HEK293T (cell line): ENCODE data around the gene HES7.

Source experiments
- ARNT ChIP-seq: fragments of 450-650 bp; IDR thresholded peaks from 2 replicates; pipeline ENCODE4 v1.6.1; 2017; ENCODE audit warnings: mild to moderate bottlenecking
- BHLHE40 ChIP-seq: fragments of 450-650 bp; IDR thresholded peaks from 2 replicates; pipeline ENCODE4 v1.6.1; 2016; ENCODE audit warnings: mild to moderate bottlenecking, moderate library complexity, borderline replicate concordance
- ELF4 ChIP-seq: fragments of 450-650 bp; IDR thresholded peaks from 2 replicates; pipeline ENCODE4 v1.6.1; 2017; ENCODE audit warnings: antibody characterized with exemption
- HDGF ChIP-seq: fragments of 450-650 bp; IDR thresholded peaks from 2 replicates; pipeline ENCODE4 v1.6.1; 2017; ENCODE audit warnings: antibody characterized with exemption, borderline replicate concordance
- NFRKB ChIP-seq: fragments of 450-650 bp; IDR thresholded peaks from 2 replicates; pipeline ENCODE4 v1.6.1; 2016; ENCODE audit warnings: mild to moderate bottlenecking, moderate library complexity
- SUZ12 ChIP-seq: fragments of 450-650 bp; IDR thresholded peaks from 2 replicates; pipeline ENCODE4 v1.6.1; 2016; ENCODE audit warnings: mild to moderate bottlenecking
- TARDBP ChIP-seq: fragments of 450-650 bp; IDR thresholded peaks from 2 replicates; pipeline ENCODE4 v1.6.1; 2016

DNA sequence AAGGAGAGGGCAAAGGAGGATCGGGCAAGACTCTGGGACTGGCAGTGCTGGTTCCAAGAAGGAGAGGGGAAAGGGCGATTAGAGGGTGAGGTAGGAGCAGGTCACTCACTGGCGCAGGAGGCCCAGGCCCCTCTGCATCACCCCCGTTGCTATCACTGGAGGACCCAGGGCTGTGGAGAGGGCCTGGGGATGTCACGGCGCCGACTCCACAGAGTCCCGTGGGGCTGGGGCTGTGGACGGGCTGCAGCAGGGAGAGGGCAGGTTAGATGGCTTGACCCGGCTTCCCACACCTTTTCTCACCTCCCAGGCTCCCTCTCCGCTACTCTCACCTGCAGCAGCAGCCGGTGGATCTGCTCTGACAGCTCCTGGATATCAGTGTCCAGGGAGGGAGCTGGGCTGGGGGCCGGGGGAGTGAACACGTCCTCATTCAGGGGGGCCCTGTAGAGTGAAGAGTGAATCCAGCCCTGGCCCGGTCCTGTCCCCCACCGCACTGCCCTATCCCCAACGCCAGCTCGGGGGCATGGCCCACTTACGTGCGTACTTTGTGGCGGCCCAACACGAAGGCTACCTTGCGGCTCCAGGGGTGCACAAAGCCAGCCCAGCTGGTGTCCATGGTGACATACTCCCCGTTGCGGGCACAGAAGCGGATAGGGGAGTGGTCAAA lies 23.4 kb upstream of the HES7 start:
- TF ChIP-seq NFRKB: no peak
- TF ChIP-seq ARNT: no peak
- TF ChIP-seq HDGF: no peak
- no peak for TF ChIP-seq ELF4
- no peak for TF ChIP-seq SUZ12
- no peak for TF ChIP-seq TARDBP
- TF ChIP-seq BHLHE40: no peak
